ENCODE measurements around the gene ENOX1.

Gene ENOX1

DNA sequence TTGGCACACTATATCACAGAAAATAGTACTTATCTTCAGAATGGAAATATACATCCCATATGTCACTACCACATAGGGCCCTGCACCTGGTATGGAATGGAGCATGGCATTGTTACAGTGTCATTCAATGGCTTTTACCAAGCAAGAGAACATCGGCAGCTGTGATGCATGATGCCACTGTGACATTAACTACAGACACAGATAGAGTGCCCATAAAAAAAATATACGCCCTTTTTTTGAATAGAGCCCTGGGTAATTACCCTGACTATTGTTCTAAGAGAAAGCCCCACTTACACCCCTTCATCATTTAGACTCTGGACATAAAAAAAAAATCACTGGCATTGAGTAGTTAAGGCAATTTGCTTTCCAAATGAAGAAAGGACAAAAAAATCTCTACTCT, 443.1 kb downstream of the ENOX1 start:
- TF ChIP-seq ZNF624 (tag by site-specific recombination; IDR thresholded peaks at IDR 0.05) (no peak), ZBTB21 (tag by site-specific recombination; IDR thresholded peaks at IDR 0.05) (no peak), ZSCAN16 (tag by site-specific recombination; IDR thresholded peaks at IDR 0.05) (no peak), ZNF747 (tag by site-specific recombination; IDR thresholded peaks at IDR 0.05) (no peak), ZNF146 (tag by site-specific recombination; IDR thresholded peaks at IDR 0.05) (no peak), ZBTB48 (tag by site-specific recombination; IDR thresholded peaks at IDR 0.05) (no peak), ZNF596 (tag by site-specific recombination; IDR thresholded peaks at IDR 0.05) (no peak), YY1 (tag by site-specific recombination; IDR thresholded peaks at IDR 0.05) (no peak), ZNF548 (tag by site-specific recombination; IDR thresholded peaks at IDR 0.05) (no peak), ZNF501 (tag by site-specific recombination; IDR thresholded peaks at IDR 0.05) (no peak), HOXA7 (CRISPR knock-in tag; IDR thresholded peaks at IDR 0.05; ENCODE audit: borderline replicate concordance) (no peak), ZSCAN30 (tag by site-specific recombination; IDR thresholded peaks at IDR 0.05) (no peak), ZNF555 (tag by site-specific recombination; conservative IDR thresholded peaks at IDR 0.05) (no peak)
- TF ChIP-seq, protein P1, sequence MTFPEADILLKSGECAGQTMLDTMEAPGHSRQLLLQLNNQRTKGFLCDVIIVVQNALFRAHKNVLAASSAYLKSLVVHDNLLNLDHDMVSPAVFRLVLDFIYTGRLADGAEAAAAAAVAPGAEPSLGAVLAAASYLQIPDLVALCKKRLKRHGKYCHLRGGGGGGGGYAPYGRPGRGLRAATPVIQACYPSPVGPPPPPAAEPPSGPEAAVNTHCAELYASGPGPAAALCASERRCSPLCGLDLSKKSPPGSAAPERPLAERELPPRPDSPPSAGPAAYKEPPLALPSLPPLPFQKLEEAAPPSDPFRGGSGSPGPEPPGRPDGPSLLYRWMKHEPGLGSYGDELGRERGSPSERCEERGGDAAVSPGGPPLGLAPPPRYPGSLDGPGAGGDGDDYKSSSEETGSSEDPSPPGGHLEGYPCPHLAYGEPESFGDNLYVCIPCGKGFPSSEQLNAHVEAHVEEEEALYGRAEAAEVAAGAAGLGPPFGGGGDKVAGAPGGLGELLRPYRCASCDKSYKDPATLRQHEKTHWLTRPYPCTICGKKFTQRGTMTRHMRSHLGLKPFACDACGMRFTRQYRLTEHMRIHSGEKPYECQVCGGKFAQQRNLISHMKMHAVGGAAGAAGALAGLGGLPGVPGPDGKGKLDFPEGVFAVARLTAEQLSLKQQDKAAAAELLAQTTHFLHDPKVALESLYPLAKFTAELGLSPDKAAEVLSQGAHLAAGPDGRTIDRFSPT (tag by site-specific recombination; IDR thresholded peaks at IDR 0.05), result no peak
- TF ChIP-seq, protein P2, sequence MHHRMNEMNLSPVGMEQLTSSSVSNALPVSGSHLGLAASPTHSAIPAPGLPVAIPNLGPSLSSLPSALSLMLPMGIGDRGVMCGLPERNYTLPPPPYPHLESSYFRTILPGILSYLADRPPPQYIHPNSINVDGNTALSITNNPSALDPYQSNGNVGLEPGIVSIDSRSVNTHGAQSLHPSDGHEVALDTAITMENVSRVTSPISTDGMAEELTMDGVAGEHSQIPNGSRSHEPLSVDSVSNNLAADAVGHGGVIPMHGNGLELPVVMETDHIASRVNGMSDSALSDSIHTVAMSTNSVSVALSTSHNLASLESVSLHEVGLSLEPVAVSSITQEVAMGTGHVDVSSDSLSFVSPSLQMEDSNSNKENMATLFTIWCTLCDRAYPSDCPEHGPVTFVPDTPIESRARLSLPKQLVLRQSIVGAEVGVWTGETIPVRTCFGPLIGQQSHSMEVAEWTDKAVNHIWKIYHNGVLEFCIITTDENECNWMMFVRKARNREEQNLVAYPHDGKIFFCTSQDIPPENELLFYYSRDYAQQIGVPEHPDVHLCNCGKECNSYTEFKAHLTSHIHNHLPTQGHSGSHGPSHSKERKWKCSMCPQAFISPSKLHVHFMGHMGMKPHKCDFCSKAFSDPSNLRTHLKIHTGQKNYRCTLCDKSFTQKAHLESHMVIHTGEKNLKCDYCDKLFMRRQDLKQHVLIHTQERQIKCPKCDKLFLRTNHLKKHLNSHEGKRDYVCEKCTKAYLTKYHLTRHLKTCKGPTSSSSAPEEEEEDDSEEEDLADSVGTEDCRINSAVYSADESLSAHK (tag by site-specific recombination; IDR thresholded peaks at IDR 0.05), result no peak
- no peak overlapping the region for H3K27ac ChIP-seq (ENCODE audit: extremely low read depth, low read depth, low read length)
- no peaks in the 10 kb centered on the region for H3K9me3 ChIP-seq (ENCODE audit: control insufficient read depth, insufficient read depth, low read depth, low read length)
- POLR2A ChIA-PET, result no interaction called here
- H3K4me3 ChIP-seq (ENCODE audit: low read depth, low read length), result no peak overlapping the region
- CTCF ChIA-PET, result no interaction called here
- peaks cover 6% of the 10 kb centered on the region for H3K4me1 ChIP-seq (ENCODE audit: control insufficient read depth, insufficient read depth, low read length)
- no peaks in the 10 kb centered on the region for H3K36me3 ChIP-seq (ENCODE audit: control insufficient read depth in 2 of 2, insufficient read depth in 1 of 2, low read length in 2 of 2)

DNA sequence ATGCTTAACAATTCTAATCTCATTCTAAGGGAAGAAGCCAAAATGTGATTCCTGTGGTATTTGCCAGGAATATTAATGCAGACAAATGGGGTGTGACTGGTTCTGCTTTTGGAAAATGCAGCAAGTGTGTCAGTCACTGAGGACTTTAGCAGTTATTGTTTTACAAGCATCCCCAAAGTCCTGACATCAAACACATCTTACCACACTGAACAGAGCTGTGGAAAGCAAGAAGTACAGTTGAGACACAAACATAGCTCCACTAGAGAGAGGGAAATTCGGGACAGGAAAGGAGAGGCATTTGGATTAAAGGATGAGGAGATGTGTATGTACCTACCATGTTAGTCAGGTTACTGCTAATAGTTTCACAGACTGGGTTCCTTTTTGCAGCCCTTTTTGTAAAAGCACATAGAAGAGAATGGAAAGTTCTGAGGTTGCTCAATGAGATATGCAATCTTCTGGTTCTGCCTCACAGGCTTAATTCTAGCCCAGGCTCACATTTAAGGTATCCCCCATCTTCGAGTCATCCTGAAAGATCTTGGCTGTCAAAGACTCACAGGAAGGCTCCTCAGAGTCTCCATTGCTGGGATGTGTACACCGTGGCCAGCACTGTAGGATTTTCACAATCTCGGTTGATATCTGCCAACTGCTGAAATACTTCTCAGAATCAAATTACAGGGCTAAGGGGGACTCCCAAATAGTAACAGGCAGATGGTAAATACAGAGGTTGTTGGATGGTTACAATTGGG, 446.8 kb downstream of the ENOX1 start:
- CTCF ChIA-PET, result no interaction called here
- no peak for TF ChIP-seq ZNF24 (tag by site-specific recombination; IDR thresholded peaks at IDR 0.05)
- TF ChIP-seq, protein P3, sequence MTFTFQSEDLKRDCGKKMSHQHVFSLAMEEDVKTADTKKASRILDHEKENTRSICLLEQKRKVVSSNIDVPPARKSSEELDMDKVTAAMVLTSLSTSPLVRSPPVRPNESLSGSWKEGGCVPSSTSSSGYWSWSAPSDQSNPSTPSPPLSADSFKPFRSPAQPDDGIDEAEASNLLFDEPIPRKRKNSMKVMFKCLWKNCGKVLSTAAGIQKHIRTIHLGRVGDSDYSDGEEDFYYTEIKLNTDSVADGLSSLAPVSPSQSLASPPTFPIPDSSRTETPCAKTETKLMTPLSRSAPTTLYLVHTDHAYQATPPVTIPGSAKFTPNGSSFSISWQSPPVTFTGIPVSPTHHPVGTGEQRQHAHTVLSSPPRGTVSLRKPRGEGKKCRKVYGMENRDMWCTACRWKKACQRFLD (tag by site-specific recombination; IDR thresholded peaks at IDR 0.05), result no peak
- no peak for TF ChIP-seq ZNF133 (tag by site-specific recombination; IDR thresholded peaks at IDR 0.05)
- no peak for TF ChIP-seq ZNF174 (tag by site-specific recombination; IDR thresholded peaks at IDR 0.05)
- no peak for TF ChIP-seq ZNF248 (tag by site-specific recombination; IDR thresholded peaks at IDR 0.05)
- TF ChIP-seq ZNF423 (tag by site-specific recombination; IDR thresholded peaks at IDR 0.05), result no peak
- TF ChIP-seq REPIN1 (tag by site-specific recombination; IDR thresholded peaks at IDR 0.05; ENCODE audit: low read depth), result no peak
- TF ChIP-seq ZNF530 (tag by site-specific recombination; IDR thresholded peaks at IDR 0.05; ENCODE audit: low read depth), result no peak
- TF ChIP-seq, protein P4, sequence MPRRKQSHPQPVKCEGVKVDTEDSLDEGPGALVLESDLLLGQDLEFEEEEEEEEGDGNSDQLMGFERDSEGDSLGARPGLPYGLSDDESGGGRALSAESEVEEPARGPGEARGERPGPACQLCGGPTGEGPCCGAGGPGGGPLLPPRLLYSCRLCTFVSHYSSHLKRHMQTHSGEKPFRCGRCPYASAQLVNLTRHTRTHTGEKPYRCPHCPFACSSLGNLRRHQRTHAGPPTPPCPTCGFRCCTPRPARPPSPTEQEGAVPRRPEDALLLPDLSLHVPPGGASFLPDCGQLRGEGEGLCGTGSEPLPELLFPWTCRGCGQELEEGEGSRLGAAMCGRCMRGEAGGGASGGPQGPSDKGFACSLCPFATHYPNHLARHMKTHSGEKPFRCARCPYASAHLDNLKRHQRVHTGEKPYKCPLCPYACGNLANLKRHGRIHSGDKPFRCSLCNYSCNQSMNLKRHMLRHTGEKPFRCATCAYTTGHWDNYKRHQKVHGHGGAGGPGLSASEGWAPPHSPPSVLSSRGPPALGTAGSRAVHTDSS (tag by site-specific recombination; IDR thresholded peaks at IDR 0.05), result no peak
- no peak for TF ChIP-seq EGR2 (tag by site-specific recombination; IDR thresholded peaks at IDR 0.05; ENCODE audit: low read depth)
- TF ChIP-seq WT1 (tag by site-specific recombination; IDR thresholded peaks at IDR 0.05), result no peak
- no peak for TF ChIP-seq ZNF37A (tag by site-specific recombination; IDR thresholded peaks at IDR 0.05)

More for the DNA sequence above, 446.8 kb downstream of the ENOX1 start:
- no peaks in the 10 kb centered on the region for H3K9me3 ChIP-seq (ENCODE audit: control insufficient read depth, insufficient read depth, low read depth, low read length)
- no peak overlapping the region for H3K27ac ChIP-seq (ENCODE audit: extremely low read depth, low read depth, low read length)
- POLR2A ChIA-PET, result no interaction called here
- H3K36me3 ChIP-seq (ENCODE audit: control insufficient read depth in 2 of 2, insufficient read depth in 1 of 2, low read length in 2 of 2), result no peaks in the 10 kb centered on the region
- H3K4me1 ChIP-seq (ENCODE audit: control insufficient read depth, insufficient read depth, low read length), result no peaks in the 10 kb centered on the region
- no peak overlapping the region for H3K4me3 ChIP-seq (ENCODE audit: low read depth, low read length)

Measured in HEK293 (cell line).